ENCODE measurements around the gene ACSS1. TPM values are rescaled to one million over a fixed set of nuclear protein-coding genes. Genes with fewer than 3 reads are reported as not detected.

The ACSS1 gene
- total RNA-seq, 5 donors from 2014 or later (not counting 1 experiment from before 2014, with no cell fraction given): 39.1 to 59.6 (median 57.7) TPM

DNA sequence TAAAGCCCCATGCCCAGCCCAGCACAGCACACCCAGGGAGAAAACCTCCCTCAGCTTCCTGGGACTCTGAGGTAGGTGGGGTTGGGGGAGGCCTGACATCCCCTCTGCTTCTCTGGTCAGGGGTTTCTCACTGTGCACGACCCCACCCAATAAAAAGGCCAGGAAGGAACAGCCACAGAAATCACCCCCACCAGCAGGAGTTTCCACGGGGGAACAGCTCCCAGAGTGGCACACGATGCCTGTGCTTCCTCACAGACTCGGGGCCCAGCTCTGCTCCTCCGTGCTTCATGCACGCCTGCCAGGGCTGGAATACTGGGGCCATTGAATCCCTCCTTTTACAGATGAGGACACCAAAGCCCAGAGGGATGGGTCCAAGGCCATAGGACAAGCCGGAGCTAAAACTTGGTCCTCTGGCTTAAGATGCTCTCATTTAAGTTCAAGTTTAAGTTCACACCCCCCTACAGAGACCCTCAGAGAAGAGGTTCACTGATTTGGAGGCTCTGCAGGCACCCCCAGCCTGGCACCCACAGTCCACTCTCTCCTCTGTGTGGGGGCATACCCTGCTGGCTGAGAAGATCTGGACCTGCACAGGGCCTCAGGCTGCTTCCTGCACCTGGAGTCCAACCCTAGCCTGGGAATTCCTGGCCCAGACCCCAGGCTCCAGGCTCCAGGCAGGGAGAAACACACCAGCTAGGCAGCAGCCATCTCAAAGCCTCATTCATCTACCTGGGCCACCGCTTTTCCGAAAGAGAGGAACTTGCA, 14.3 kb downstream of the ACSS1 start:
- ATAC-seq (replicated peaks in 1 of 4) (no peak), DNase-seq (no peak)
- ChIA-PET POLR2A (no interaction called here), CTCF (no interaction called here)
- H3K36me3 ChIP-seq (ENCODE audit: control insufficient read depth in 2 of 2, extremely low read depth in 1 of 2, insufficient read depth in 1 of 2, low read length in 1 of 2): peaks cover 10 to 33% of the 10 kb centered on the region in 2 donors
- WGBS (ENCODE audit: insufficient coverage): 97% methylated on average over 6 of the region's 9 CpGs
- no peak overlapping the region for H3K4me3 ChIP-seq (ENCODE audit: control insufficient read depth in 1 of 2, extremely low read depth in 1 of 2, low read length in 1 of 2)
- no peaks in the 10 kb centered on the region for H3K27me3 Mint-ChIP-seq
- H3K4me1 ChIP-seq (ENCODE audit: control insufficient read depth in 1 of 2, extremely low read depth in 1 of 2, insufficient read depth in 2 of 2, low read length in 2 of 2): peaks cover 20 to 52% of the 10 kb centered on the region in 2 experiments
- no peaks in the 10 kb centered on the region for H3K9me3 ChIP-seq
- H3K27ac Mint-ChIP-seq: peak overlapping the region; percentile 93 to 96
- no peaks in the 10 kb centered on the region for H3K9me3 Mint-ChIP-seq
- H3K36me3 Mint-ChIP-seq: peaks cover 9% of the 10 kb centered on the region
- H3K4me3 Mint-ChIP-seq: peak overlapping the region in 1 of 3 donors; percentile 75
- H3K27me3 ChIP-seq (replicated peaks in 1 of 2; ENCODE audit: control insufficient read depth in 2 of 2, extremely low read depth in 1 of 2, insufficient read depth in 2 of 2, low read length in 1 of 2): no peaks in the 10 kb centered on the region
- H3K27ac ChIP-seq (ENCODE audit: low read length): peak overlapping the region; percentile 90
- peaks cover 31 to 57% (median 43%) of the 10 kb centered on the region in 3 donors for H3K4me1 Mint-ChIP-seq

DNA sequence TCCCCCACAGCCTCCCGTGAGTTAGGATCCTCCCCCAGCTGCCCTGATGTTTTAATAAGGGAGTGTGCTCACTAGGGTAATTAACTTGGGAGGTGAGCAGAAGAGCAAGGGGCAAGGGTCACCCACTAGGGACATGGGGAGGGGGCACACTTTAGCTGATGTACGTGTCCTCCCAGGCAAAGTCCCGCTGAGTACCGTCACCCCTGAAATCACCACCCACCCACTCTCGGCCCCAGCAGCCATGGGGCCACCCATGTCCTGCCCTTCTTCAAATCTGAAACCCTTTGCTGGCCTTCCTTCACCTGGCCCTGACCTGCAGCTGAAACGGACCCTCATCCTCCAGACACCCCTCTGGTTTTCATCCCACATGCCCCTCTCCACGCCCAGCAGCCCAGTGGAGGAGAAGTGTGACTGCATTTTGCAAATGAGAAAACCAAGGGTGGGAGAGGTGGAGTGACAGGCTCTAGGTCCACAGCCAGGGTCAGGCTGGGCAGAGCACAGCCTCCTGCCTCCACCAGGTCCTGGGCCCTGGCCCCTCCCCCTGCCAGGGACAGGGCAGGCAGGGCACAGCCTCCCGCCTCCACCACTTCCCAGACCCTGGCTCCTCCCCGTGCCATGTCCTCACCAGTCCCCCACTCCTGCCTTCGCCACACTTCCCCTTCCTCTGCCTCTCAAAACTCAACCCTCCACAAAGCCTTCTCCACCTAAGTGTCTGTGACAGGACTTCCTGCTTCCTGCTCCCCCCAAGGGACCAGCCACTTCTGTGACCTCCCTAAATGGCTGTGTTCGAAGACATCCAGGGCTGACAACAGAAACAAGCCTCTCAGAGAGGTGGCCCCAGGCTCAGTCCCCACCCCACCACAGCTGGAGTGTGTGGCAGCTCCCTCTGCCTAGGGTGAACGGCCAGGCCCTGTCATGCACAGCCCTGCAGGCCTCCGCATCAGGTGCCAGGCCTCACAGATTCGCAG, 15.1 kb downstream of the ACSS1 start:
- POLR2A ChIA-PET: no interaction called here
- peaks cover 24 to 58% of the 10 kb centered on the region in 2 experiments for H3K4me1 ChIP-seq (ENCODE audit: control insufficient read depth in 1 of 2, extremely low read depth in 1 of 2, insufficient read depth in 2 of 2, low read length in 2 of 2)
- H3K27me3 ChIP-seq (replicated peaks in 1 of 2; ENCODE audit: control insufficient read depth in 2 of 2, extremely low read depth in 1 of 2, insufficient read depth in 2 of 2, low read length in 1 of 2): no peaks in the 10 kb centered on the region
- peaks cover 39 to 59% (median 51%) of the 10 kb centered on the region in 3 donors for H3K4me1 Mint-ChIP-seq
- no peaks in the 10 kb centered on the region for H3K9me3 ChIP-seq
- H3K9me3 Mint-ChIP-seq: no peaks in the 10 kb centered on the region
- CTCF ChIA-PET: no interaction called here
- H3K27ac Mint-ChIP-seq: peak overlapping the region; percentile 93 to 96
- no peaks in the 10 kb centered on the region for H3K27me3 Mint-ChIP-seq
- peaks cover 10 to 33% of the 10 kb centered on the region in 2 donors for H3K36me3 ChIP-seq (ENCODE audit: control insufficient read depth in 2 of 2, extremely low read depth in 1 of 2, insufficient read depth in 1 of 2, low read length in 1 of 2)
- WGBS (ENCODE audit: insufficient coverage): 37% methylated on average over 9 of the region's 14 CpGs
- H3K36me3 Mint-ChIP-seq: peaks cover 6% of the 10 kb centered on the region
- peak overlapping the region; percentile 3 to 75 (median 31) for H3K4me3 Mint-ChIP-seq
- peak; percentile 73 to 88 (median 85) for ATAC-seq (replicated peaks in 1 of 4)
- peak overlapping the region; percentile 90 for H3K27ac ChIP-seq (ENCODE audit: low read length)
- DNase-seq: peak; percentile 30 to 80 (median 50)
- no peak overlapping the region for H3K4me3 ChIP-seq (ENCODE audit: control insufficient read depth in 1 of 2, extremely low read depth in 1 of 2, low read length in 1 of 2)

DNA sequence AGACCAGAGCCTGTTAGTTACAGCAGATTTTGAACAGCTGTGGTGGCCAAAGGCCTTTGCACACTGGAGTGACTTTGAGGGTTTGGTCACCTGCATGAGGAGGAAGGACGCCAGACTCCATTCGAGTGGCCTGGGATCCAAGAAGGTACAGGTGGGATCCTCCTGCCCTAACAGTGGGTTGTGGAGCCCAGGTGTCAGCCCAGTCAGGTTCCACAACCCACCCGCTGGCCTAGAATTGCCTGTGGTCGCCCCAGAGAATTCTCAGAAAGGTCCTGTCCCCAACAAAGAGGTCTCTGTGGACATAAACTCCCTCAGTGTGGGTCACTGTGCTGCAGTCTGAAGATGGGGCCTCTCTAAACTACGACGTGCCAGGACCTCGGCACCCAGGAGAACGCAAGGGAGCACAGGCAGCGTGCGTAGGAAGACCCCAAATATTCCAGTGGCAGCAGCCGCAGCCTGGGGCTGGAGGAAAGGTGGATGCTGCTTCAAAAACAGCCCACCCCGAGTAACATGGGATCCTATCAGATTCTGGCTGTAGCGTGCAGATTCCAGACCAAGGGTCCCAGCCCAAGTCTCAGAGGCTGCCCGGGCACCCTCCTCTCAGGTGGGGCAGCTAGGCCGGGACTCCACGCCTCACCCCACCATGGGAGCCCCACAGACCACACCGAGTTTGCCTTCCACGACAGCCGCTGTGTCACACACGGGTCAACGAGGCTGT, 16.0 kb downstream of the ACSS1 start:
- H3K27ac ChIP-seq (ENCODE audit: low read length): peak overlapping the region; percentile 90
- CTCF ChIA-PET: interaction anchor here in 1 of 2 donors (0.6 to 0.7 kb wide), 2 partner anchors 1111 to 1601 kb away, joined by 3 to 4 read pairs; no protein-coding TSS in a partner anchor
- H3K4me3 ChIP-seq (ENCODE audit: control insufficient read depth in 1 of 2, extremely low read depth in 1 of 2, low read length in 1 of 2): no peak overlapping the region
- no peaks in the 10 kb centered on the region for H3K9me3 Mint-ChIP-seq
- ATAC-seq (replicated peaks in 1 of 4) (no peak), DNase-seq (no peak)
- no peaks in the 10 kb centered on the region for H3K27me3 Mint-ChIP-seq
- POLR2A ChIA-PET: interaction anchor here in 1 of 2 donors (0.7 kb wide), 1 partner anchor 67 kb away, joined by 7 read pairs; no protein-coding TSS in a partner anchor
- H3K4me1 ChIP-seq (ENCODE audit: control insufficient read depth in 1 of 2, extremely low read depth in 1 of 2, insufficient read depth in 2 of 2, low read length in 2 of 2): peaks cover 33 to 67% of the 10 kb centered on the region in 2 experiments
- H3K4me1 Mint-ChIP-seq: peaks cover 48 to 67% (median 60%) of the 10 kb centered on the region in 3 donors
- no peaks in the 10 kb centered on the region for H3K9me3 ChIP-seq
- H3K36me3 Mint-ChIP-seq: no peaks in the 10 kb centered on the region
- peaks cover 10 to 28% of the 10 kb centered on the region in 2 donors for H3K36me3 ChIP-seq (ENCODE audit: control insufficient read depth in 2 of 2, extremely low read depth in 1 of 2, insufficient read depth in 1 of 2, low read length in 1 of 2)
- H3K4me3 Mint-ChIP-seq: peak overlapping the region in 1 of 3 donors; percentile 75
- over 99% methylated on average over 16 of the region's 21 CpGs for WGBS (ENCODE audit: insufficient coverage)
- no peaks in the 10 kb centered on the region for H3K27me3 ChIP-seq (replicated peaks in 1 of 2; ENCODE audit: control insufficient read depth in 2 of 2, extremely low read depth in 1 of 2, insufficient read depth in 2 of 2, low read length in 1 of 2)
- H3K27ac Mint-ChIP-seq: peak overlapping the region; percentile 93 to 96

DNA sequence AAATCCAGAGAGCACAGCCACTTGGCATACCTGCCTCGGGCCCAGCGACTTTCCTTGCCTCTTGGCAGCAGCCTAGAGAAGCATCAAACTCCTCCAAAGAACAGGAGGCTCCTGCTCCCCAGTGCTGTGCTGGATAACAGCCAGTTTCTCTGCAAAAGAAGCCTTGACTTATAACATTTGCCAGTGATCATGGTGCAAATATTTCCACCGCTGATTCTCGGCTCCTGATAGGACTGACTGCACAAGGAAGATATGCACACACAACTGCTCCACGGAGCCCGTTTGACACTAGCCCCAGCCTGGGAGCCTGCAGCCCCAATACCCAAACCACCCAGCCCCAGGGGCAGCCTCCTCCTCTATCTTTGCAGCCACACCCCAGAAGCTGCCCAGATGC, 17.5 kb downstream of the ACSS1 start:
- Histone ChIP-seq H3K4me3 (ENCODE audit: control insufficient read depth in 1 of 2, extremely low read depth in 1 of 2, low read length in 1 of 2) (no peak overlapping the region), H3K27me3 (replicated peaks in 1 of 2; ENCODE audit: control insufficient read depth in 2 of 2, extremely low read depth in 1 of 2, insufficient read depth in 2 of 2, low read length in 1 of 2) (no peaks in the 10 kb centered on the region), H3K4me1 (ENCODE audit: control insufficient read depth in 1 of 2, extremely low read depth in 1 of 2, insufficient read depth in 2 of 2, low read length in 2 of 2) (peaks cover 45 to 82% of the 10 kb centered on the region in 2 experiments), H3K36me3 (ENCODE audit: control insufficient read depth in 2 of 2, extremely low read depth in 1 of 2, insufficient read depth in 1 of 2, low read length in 1 of 2) (peaks cover 5 to 17% of the 10 kb centered on the region in 2 donors), H3K27ac (ENCODE audit: low read length) (peak overlapping the region; percentile 5), H3K9me3 (no peaks in the 10 kb centered on the region)
- WGBS (ENCODE audit: insufficient coverage): 100% methylated on average over 6 of the region's 6 CpGs
- peak overlapping the region; percentile 70 to 72 for H3K27ac Mint-ChIP-seq
- DNase-seq (no peak), ATAC-seq (replicated peaks in 1 of 4) (no peak)
- POLR2A ChIA-PET: no interaction called here
- H3K27me3 Mint-ChIP-seq: no peaks in the 10 kb centered on the region
- peaks cover 63 to 80% (median 75%) of the 10 kb centered on the region in 3 donors for H3K4me1 Mint-ChIP-seq
- no peaks in the 10 kb centered on the region for H3K36me3 Mint-ChIP-seq
- CTCF ChIA-PET: no interaction called here
- no peaks in the 10 kb centered on the region for H3K9me3 Mint-ChIP-seq
- no peak overlapping the region for H3K4me3 Mint-ChIP-seq

DNA sequence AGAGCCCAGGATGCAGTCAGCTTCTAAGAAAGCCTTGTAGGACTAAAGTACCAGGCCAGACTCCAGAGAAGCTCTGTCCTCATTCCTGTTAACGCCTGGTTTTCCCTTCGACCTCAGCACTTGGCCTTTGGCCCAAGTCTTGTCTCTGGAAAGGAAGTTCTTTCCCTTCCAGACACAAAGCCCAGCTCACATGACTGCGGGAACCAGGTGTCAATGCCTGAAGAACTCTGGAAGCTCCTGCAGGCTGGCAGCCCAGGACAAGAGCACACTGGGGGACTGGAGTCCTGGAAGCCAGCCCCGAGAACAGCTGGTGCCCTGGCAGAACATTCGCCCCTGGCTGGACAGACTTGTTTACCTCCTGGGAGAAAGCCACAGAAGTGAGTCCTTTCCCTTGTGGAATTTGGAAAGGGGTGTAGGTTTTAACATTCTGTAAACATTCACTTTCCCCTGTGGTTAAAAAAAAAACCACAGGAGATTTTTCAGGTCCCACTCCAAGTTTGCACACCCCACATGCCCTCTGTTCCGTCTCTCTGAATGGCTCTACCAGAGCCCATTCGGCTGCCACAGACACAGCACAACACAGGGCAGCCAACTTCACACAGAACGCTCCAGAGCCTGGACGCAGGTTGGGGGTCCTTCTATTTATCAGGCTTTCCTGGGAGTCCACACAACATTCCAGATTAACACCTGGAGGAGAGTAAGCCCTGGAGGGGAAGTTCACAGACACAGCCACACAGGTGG, 18.1 kb downstream of the ACSS1 start:
- no peaks in the 10 kb centered on the region for H3K9me3 Mint-ChIP-seq
- POLR2A ChIA-PET: no interaction called here
- Histone ChIP-seq H3K27ac (ENCODE audit: low read length) (peak overlapping the region; percentile 5), H3K9me3 (no peaks in the 10 kb centered on the region), H3K4me3 (ENCODE audit: control insufficient read depth in 1 of 2, extremely low read depth in 1 of 2, low read length in 1 of 2) (no peak overlapping the region), H3K36me3 (ENCODE audit: control insufficient read depth in 2 of 2, extremely low read depth in 1 of 2, insufficient read depth in 1 of 2, low read length in 1 of 2) (peaks cover 5 to 15% of the 10 kb centered on the region in 2 donors), H3K27me3 (replicated peaks in 1 of 2; ENCODE audit: control insufficient read depth in 2 of 2, extremely low read depth in 1 of 2, insufficient read depth in 2 of 2, low read length in 1 of 2) (no peaks in the 10 kb centered on the region), H3K4me1 (ENCODE audit: control insufficient read depth in 1 of 2, extremely low read depth in 1 of 2, insufficient read depth in 2 of 2, low read length in 2 of 2) (peaks cover 45 to 83% of the 10 kb centered on the region in 2 experiments)
- 83% methylated on average over 4 of the region's 9 CpGs for WGBS (ENCODE audit: insufficient coverage)
- CTCF ChIA-PET: no interaction called here
- DNase-seq (no peak), ATAC-seq (replicated peaks in 1 of 4) (no peak)
- no peaks in the 10 kb centered on the region for H3K36me3 Mint-ChIP-seq
- peaks cover 65 to 85% (median 78%) of the 10 kb centered on the region in 3 donors for H3K4me1 Mint-ChIP-seq
- no peaks in the 10 kb centered on the region for H3K27me3 Mint-ChIP-seq
- H3K27ac Mint-ChIP-seq: peak overlapping the region; percentile 70 to 72
- no peak overlapping the region for H3K4me3 Mint-ChIP-seq
